Peyer's patch (tissue), 4 donors: ENCODE data around the gene FAM83G.
"Not testable (repeated sequence)": the region's sequence is repeated elsewhere in the genome, so short reads cannot be mapped to it uniquely, and the experiment has no call there.

ENCODE experiments used
- POLR2A ChIP-seq, 2 donors: fragments of 450-650 bp; IDR thresholded peaks; one replicate each; pipeline ENCODE4 v1.5.1; 2017; ENCODE audit warnings: antibody characterized with exemption in 2 of 2, mild to moderate bottlenecking in 2 of 2, moderate library complexity in 2 of 2
- TF ChIP-seq, protein P1 (sequence below), 6 experiments: fragments of 450-650 bp in 4 of 6; fragments of 200-600 bp in 2 of 6; sonication (generic) in 1 of 6; IDR thresholded peaks; one replicate each; pipeline ENCODE4 v1.5.1; 2017 to 2019; ENCODE audit warnings: antibody characterized with exemption in 6 of 6, mild to moderate bottlenecking in 3 of 6, moderate library complexity in 1 of 6

DNA sequence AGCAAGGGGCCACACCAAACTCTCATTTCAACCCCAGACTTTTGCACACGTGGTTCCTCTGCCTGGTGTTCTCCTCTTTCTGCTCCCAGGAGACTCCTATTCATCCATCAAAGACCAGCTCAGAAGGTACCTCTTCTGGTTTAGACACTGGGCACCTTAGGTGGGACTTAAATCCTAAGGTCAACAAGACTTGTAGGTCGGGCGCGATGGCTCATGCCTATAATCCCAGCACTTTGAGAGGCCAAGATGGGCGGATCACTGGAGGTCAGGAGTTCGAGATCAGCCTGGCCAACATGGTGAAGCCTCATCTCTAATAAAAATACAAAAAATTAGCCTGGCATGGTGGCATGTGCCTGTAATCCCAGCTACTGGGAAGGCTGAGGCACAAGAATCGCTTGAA is 42.9 kb upstream of the FAM83G start:
- TF ChIP-seq, protein P1, sequence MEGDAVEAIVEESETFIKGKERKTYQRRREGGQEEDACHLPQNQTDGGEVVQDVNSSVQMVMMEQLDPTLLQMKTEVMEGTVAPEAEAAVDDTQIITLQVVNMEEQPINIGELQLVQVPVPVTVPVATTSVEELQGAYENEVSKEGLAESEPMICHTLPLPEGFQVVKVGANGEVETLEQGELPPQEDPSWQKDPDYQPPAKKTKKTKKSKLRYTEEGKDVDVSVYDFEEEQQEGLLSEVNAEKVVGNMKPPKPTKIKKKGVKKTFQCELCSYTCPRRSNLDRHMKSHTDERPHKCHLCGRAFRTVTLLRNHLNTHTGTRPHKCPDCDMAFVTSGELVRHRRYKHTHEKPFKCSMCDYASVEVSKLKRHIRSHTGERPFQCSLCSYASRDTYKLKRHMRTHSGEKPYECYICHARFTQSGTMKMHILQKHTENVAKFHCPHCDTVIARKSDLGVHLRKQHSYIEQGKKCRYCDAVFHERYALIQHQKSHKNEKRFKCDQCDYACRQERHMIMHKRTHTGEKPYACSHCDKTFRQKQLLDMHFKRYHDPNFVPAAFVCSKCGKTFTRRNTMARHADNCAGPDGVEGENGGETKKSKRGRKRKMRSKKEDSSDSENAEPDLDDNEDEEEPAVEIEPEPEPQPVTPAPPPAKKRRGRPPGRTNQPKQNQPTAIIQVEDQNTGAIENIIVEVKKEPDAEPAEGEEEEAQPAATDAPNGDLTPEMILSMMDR (IDR thresholded peaks at IDR 0.05) = not testable (repeated sequence)
- TF ChIP-seq POLR2A (IDR thresholded peaks at IDR 0.05) = not testable (repeated sequence)
